ENCODE results near the gene NAT8L.
A peak's percentile ranks its signal among the peaks of the same experiment; 100 is the strongest.

NAT8L gene

GRCh38 chr4:2054217-2054616 is 4.9 kb upstream of the NAT8L start:
- peaks cover 59% of the 10 kb centered on the region for H3K27me3 Mint-ChIP-seq (ENCODE audit: low read depth)

DNA sequence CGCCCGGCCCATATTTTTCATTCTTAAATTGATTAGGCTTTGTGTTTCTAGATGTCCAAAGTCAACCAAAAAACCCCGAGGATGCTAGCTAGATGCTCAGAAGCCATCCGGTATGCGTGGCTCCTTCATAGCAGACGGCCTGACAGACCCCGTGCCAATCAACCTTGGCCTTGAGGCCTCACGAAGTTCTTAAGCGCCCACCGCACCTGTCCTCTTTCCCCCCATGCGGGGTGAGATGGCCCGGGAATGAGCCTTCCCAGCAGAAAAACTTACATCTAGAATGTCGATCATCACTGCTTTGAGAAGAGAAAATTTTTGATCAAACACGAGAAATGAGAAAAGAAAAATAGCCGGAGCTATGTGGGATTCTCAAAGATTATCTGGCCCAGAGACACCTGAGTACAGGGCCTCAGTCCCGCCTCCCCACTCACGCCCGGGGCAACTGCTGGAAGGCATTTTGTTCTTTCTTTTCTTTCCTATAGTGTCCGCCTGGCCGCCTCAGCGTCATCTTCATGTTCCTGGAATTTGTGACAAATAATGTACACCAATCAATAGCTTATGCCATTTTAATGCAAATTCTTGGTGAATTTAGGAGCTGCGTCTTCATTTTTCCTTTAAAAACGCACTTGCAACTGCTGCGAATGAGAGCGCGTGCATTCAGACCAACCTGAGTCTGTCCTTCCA is 1.6 kb upstream of the NAT8L start:
- H3K27ac Mint-ChIP-seq: no peak overlapping the region
- no peaks in the 10 kb centered on the region for H3K36me3 Mint-ChIP-seq (ENCODE audit: low read depth)
- H3K27me3 Mint-ChIP-seq (ENCODE audit: low read depth): peaks cover 46% of the 10 kb centered on the region
- peaks cover 3% of the 10 kb centered on the region for H3K4me1 Mint-ChIP-seq (ENCODE audit: low read depth)
- no peaks in the 10 kb centered on the region for H3K9me3 Mint-ChIP-seq
- peak overlapping the region; percentile 28 for H3K4me3 Mint-ChIP-seq

More at GRCh38 chr4:2054217-2054616, 4.9 kb upstream of the NAT8L start:
- no peak overlapping the region for H3K27ac Mint-ChIP-seq
- no peaks in the 10 kb centered on the region for H3K36me3 Mint-ChIP-seq (ENCODE audit: low read depth)
- H3K4me1 Mint-ChIP-seq (ENCODE audit: low read depth): peaks cover 2% of the 10 kb centered on the region
- H3K9me3 Mint-ChIP-seq: no peaks in the 10 kb centered on the region
- no peak overlapping the region for H3K4me3 Mint-ChIP-seq

- no peaks in the 10 kb centered on the region for H3K9me3 Mint-ChIP-seq
- peaks cover 39% of the 10 kb centered on the region for H3K27me3 Mint-ChIP-seq (ENCODE audit: low read depth)
- no peak overlapping the region for H3K4me3 Mint-ChIP-seq
- H3K4me1 Mint-ChIP-seq (ENCODE audit: low read depth): peaks cover 3% of the 10 kb centered on the region
- H3K36me3 Mint-ChIP-seq (ENCODE audit: low read depth): no peaks in the 10 kb centered on the region
- no peak overlapping the region for H3K27ac Mint-ChIP-seq
These were observed 672 bp upstream of the NAT8L start for GRCh38 chr4:2058264-2059045.

DNA sequence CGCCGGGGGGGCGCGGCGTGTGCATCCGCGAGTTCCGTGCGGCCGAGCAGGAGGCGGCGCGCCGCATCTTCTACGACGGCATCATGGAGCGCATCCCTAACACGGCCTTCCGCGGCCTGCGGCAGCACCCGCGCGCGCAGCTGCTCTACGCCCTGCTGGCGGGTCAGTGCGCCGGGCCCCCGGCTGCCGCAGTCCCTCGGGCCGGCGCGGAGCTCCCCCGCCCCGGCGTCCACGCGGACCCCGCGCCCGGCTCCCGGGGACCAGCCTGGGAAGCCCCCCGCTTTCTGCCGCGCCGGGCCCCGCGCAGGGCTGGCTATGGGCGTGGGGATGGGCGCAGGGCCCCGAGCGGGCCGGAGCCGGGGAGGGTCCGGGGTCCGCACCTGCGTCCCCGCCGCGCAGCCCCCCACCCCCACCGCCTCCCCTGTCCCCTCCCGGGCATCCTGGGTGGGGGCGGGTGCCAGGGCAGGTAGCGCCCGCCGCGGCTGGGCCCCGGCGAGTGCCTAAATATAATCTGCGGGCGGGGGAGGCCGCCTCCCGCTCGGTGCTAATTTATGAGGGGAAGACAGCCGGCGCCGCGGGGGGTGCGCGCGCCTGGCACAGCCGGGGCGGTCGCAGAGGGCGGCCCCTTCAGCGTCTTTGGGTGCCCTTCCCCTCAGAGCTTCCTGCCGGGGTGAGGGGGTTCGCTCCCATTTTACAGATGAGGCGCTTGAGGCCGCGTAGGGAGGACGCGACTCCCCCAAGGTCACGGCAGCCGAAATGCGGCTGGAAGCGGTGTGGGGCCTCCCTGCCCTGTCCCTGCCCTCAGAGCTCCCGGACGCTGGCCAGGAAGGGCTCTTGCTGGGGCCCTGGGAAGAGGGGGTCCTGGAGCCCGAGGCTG is 837 bp downstream of the NAT8L start:
- H3K36me3 Mint-ChIP-seq (ENCODE audit: low read depth): no peaks in the 10 kb centered on the region
- H3K27ac Mint-ChIP-seq: no peak overlapping the region
- no peaks in the 10 kb centered on the region for H3K9me3 Mint-ChIP-seq
- H3K4me3 Mint-ChIP-seq: no peak overlapping the region
- peaks cover 3% of the 10 kb centered on the region for H3K4me1 Mint-ChIP-seq (ENCODE audit: low read depth)
- H3K27me3 Mint-ChIP-seq (ENCODE audit: low read depth): peaks cover 32% of the 10 kb centered on the region

GRCh38 chr4:2060611-2061185 is 1.6 kb downstream of the NAT8L start:
- H3K36me3 Mint-ChIP-seq (ENCODE audit: low read depth): no peaks in the 10 kb centered on the region
- H3K27ac Mint-ChIP-seq: no peak overlapping the region
- peaks cover 3% of the 10 kb centered on the region for H3K4me1 Mint-ChIP-seq (ENCODE audit: low read depth)
- peaks cover 28% of the 10 kb centered on the region for H3K27me3 Mint-ChIP-seq (ENCODE audit: low read depth)
- no peaks in the 10 kb centered on the region for H3K9me3 Mint-ChIP-seq
- H3K4me3 Mint-ChIP-seq: no peak overlapping the region

GRCh38 chr4:2061186-2062131 is 2.3 kb downstream of the NAT8L start:
- H3K4me1 Mint-ChIP-seq (ENCODE audit: low read depth): peaks cover 3% of the 10 kb centered on the region
- H3K36me3 Mint-ChIP-seq (ENCODE audit: low read depth): no peaks in the 10 kb centered on the region
- H3K27me3 Mint-ChIP-seq (ENCODE audit: low read depth): peaks cover 22% of the 10 kb centered on the region
- H3K27ac Mint-ChIP-seq: no peak overlapping the region
- H3K4me3 Mint-ChIP-seq: no peak overlapping the region
- H3K9me3 Mint-ChIP-seq: no peaks in the 10 kb centered on the region

GRCh38 chr4:2062168-2062807 is 3.2 kb downstream of the NAT8L start:
- H3K4me1 Mint-ChIP-seq (ENCODE audit: low read depth): peaks cover 3% of the 10 kb centered on the region
- H3K4me3 Mint-ChIP-seq: no peak overlapping the region
- H3K27ac Mint-ChIP-seq: no peak overlapping the region
- H3K36me3 Mint-ChIP-seq (ENCODE audit: low read depth): no peaks in the 10 kb centered on the region
- no peaks in the 10 kb centered on the region for H3K9me3 Mint-ChIP-seq
- peaks cover 14% of the 10 kb centered on the region for H3K27me3 Mint-ChIP-seq (ENCODE audit: low read depth)

- H3K4me1 Mint-ChIP-seq (ENCODE audit: low read depth): peaks cover 1% of the 10 kb centered on the region
- peaks cover 7% of the 10 kb centered on the region for H3K27me3 Mint-ChIP-seq (ENCODE audit: low read depth)
- no peak overlapping the region for H3K27ac Mint-ChIP-seq
- no peaks in the 10 kb centered on the region for H3K9me3 Mint-ChIP-seq
- no peaks in the 10 kb centered on the region for H3K36me3 Mint-ChIP-seq (ENCODE audit: low read depth)
- H3K4me3 Mint-ChIP-seq: no peak overlapping the region
These were observed 3.8 kb downstream of the NAT8L start for GRCh38 chr4:2062808-2063524.

GRCh38 chr4:2063557-2064275 is 4.6 kb downstream of the NAT8L start:
- Mint-ChIP-seq H3K27ac (no peak overlapping the region), H3K36me3 (ENCODE audit: low read depth) (no peaks in the 10 kb centered on the region), H3K27me3 (ENCODE audit: low read depth) (peaks cover 7% of the 10 kb centered on the region), H3K4me1 (ENCODE audit: low read depth) (peaks cover 1% of the 10 kb centered on the region), H3K4me3 (no peak overlapping the region), H3K9me3 (no peaks in the 10 kb centered on the region)

- Mint-ChIP-seq H3K36me3 (ENCODE audit: low read depth) (no peaks in the 10 kb centered on the region), H3K27ac (no peak overlapping the region), H3K4me1 (ENCODE audit: low read depth) (peaks cover 1% of the 10 kb centered on the region), H3K9me3 (no peaks in the 10 kb centered on the region), H3K27me3 (ENCODE audit: low read depth) (peaks cover 7% of the 10 kb centered on the region), H3K4me3 (no peak overlapping the region)
These were observed 5.3 kb downstream of the NAT8L start for GRCh38 chr4:2064276-2064991.

- H3K4me3 Mint-ChIP-seq: no peak overlapping the region
- H3K27ac Mint-ChIP-seq: no peak overlapping the region
- H3K9me3 Mint-ChIP-seq: no peaks in the 10 kb centered on the region
- H3K27me3 Mint-ChIP-seq (ENCODE audit: low read depth): peaks cover 7% of the 10 kb centered on the region
- no peaks in the 10 kb centered on the region for H3K36me3 Mint-ChIP-seq (ENCODE audit: low read depth)
- peaks cover 1% of the 10 kb centered on the region for H3K4me1 Mint-ChIP-seq (ENCODE audit: low read depth)
These were observed 6.2 kb downstream of the NAT8L start for GRCh38 chr4:2065106-2065930.
